ENCODE data around the gene LCE1C. TPM values are rescaled to one million over a fixed set of nuclear protein-coding genes. Genes with fewer than 3 reads are reported as not detected.

The LCE1C gene
- total RNA-seq, 1 donor from 2014 or later, result not detected

- Histone ChIP-seq H3K36me3 (ENCODE audit: control insufficient read depth, insufficient read depth, low read length) (no peaks in the 10 kb centered on the region), H3K27me3 (ENCODE audit: control insufficient read depth, insufficient read depth, low read length) (no peaks in the 10 kb centered on the region), H3K4me3 (ENCODE audit: low read depth, low read length) (no peak overlapping the region)
- DNase-seq (ENCODE audit: low read depth) (no peak), FAIRE-seq (no peak)
- TF ChIP-seq CTCF (IDR thresholded peaks at IDR 0.05; ENCODE audit: insufficient read depth, low read length, severe bottlenecking), result no peak
Measured at GRCh38 chr1:152758636-152759035, 47.8 kb downstream of the LCE1C start.

- DNase-seq (ENCODE audit: low read depth) (no peak), FAIRE-seq (peak; percentile 97)
- Histone ChIP-seq H3K36me3 (ENCODE audit: control insufficient read depth, insufficient read depth, low read length) (no peaks in the 10 kb centered on the region), H3K4me3 (ENCODE audit: low read depth, low read length) (no peak within 1 kb of the TSS), H3K27me3 (ENCODE audit: control insufficient read depth, insufficient read depth, low read length) (no peaks in the 10 kb centered on the region)
- no peak for TF ChIP-seq CTCF (IDR thresholded peaks at IDR 0.05; ENCODE audit: insufficient read depth, low read length, severe bottlenecking)
Measured at GRCh38 chr1:152757747-152758146, 48.7 kb downstream of the LCE1C start, which contains the start of gene KPRP. Gene KPRP, plus strand, starts transcription at chr1:152758025. Its CDS starts 1,564 bp downstream, at chr1:152759589.

- DNase-seq (ENCODE audit: low read depth) (peak; percentile 79), FAIRE-seq (no peak)
- no peak for TF ChIP-seq CTCF (IDR thresholded peaks at IDR 0.05; ENCODE audit: insufficient read depth, low read length, severe bottlenecking)
- H3K4me3 ChIP-seq (ENCODE audit: low read depth, low read length), result no peak overlapping the region
- H3K27me3 ChIP-seq (ENCODE audit: control insufficient read depth, insufficient read depth, low read length), result no peaks in the 10 kb centered on the region
- no peaks in the 10 kb centered on the region for H3K36me3 ChIP-seq (ENCODE audit: control insufficient read depth, insufficient read depth, low read length)
Measured at GRCh38 chr1:152756872-152757271, 49.6 kb downstream of the LCE1C start.

Other genes starting within 250 kb of the LCE1C start
- not detected in 2 replicates for gene LCE3E, start 239.9 kb downstream of the LCE1C start, total RNA-seq
- 0.38 and 0.79 TPM in 2 replicates for gene LCE3D, start 226.1 kb downstream of the LCE1C start, total RNA-seq
- not detected in 2 replicates for gene LCE3C, start 206.4 kb downstream of the LCE1C start, total RNA-seq
- not detected in 2 replicates for gene LCE3B, start 192.8 kb downstream of the LCE1C start, total RNA-seq
- gene LCE3A, start 183.5 kb downstream of the LCE1C start, total RNA-seq, result not detected in 2 replicates
- not detected in 2 replicates for gene LCE2D, start 143.3 kb downstream of the LCE1C start, total RNA-seq
- gene LCE2C, start 131.4 kb downstream of the LCE1C start, total RNA-seq, result not detected in 2 replicates
- not detected in 2 replicates for gene LCE2B, start 120.5 kb downstream of the LCE1C start, total RNA-seq
- gene LCE2A, start 108.3 kb downstream of the LCE1C start, total RNA-seq, result not detected in 2 replicates
- gene LCE4A, start 98.5 kb downstream of the LCE1C start, total RNA-seq, result not detected in 2 replicates
- gene KPRP, start 48.6 kb downstream of the LCE1C start, total RNA-seq, result not detected in 2 replicates
- gene LCE1F, start 31.5 kb downstream of the LCE1C start, total RNA-seq, result not detected in 2 replicates
- not detected in 2 replicates for gene LCE1E, start 20.4 kb downstream of the LCE1C start, total RNA-seq
- not detected in 2 replicates for gene LCE1D, start 9.9 kb downstream of the LCE1C start, total RNA-seq
- not detected in 2 replicates for gene LCE1B, start 5.3 kb upstream of the LCE1C start, total RNA-seq
- not detected in 2 replicates for gene LCE1A, start 20.8 kb upstream of the LCE1C start, total RNA-seq
- gene LCE6A, start 36.2 kb upstream of the LCE1C start, total RNA-seq, result not detected in 2 replicates
- not detected in 2 replicates for gene LCE7A, start 53.3 kb upstream of the LCE1C start, total RNA-seq
- gene SMCP, start 71.7 kb upstream of the LCE1C start, total RNA-seq, result not detected in 2 replicates
- gene IVL, start 101.9 kb upstream of the LCE1C start, total RNA-seq, result 1.6 and 14.6 TPM in 2 replicates
- not detected in 2 replicates for gene SPRR5, start 140.6 kb upstream of the LCE1C start, total RNA-seq
- not detected in 2 replicates for gene SPRR4, start 164.0 kb upstream of the LCE1C start, total RNA-seq
- 41.2 TPM in 1 of 2 replicates, not detected in the other for gene SPRR1A, start 177.4 kb upstream of the LCE1C start, total RNA-seq
- 136 and 342 TPM in 2 replicates for gene SPRR3, start 195.1 kb upstream of the LCE1C start, total RNA-seq
- 11.8 and 91.5 TPM in 2 replicates for gene SPRR1B, start 224.6 kb upstream of the LCE1C start, total RNA-seq
- gene SPRR2D, start 234.5 kb upstream of the LCE1C start, total RNA-seq, result 2.4 and 15.6 TPM in 2 replicates